GM21515 (cell line): Measurements from ENCODE around the gene CCDC192.

Source experiments
- ATAC-seq: cut with Tn5 transposase; IDR thresholded peaks from one replicate; pipeline ENCODE4 v1.9.1; 2021; ENCODE audit not compliant: unreplicated experiment

CCDC192 gene

GRCh38 chr5:127975961-127976360 lies 272.8 kb downstream of the CCDC192 start:
- ATAC-seq = no peak

GRCh38 chr5:127976525-127976924 lies 273.3 kb downstream of the CCDC192 start:
- ATAC-seq = no peak

DNA sequence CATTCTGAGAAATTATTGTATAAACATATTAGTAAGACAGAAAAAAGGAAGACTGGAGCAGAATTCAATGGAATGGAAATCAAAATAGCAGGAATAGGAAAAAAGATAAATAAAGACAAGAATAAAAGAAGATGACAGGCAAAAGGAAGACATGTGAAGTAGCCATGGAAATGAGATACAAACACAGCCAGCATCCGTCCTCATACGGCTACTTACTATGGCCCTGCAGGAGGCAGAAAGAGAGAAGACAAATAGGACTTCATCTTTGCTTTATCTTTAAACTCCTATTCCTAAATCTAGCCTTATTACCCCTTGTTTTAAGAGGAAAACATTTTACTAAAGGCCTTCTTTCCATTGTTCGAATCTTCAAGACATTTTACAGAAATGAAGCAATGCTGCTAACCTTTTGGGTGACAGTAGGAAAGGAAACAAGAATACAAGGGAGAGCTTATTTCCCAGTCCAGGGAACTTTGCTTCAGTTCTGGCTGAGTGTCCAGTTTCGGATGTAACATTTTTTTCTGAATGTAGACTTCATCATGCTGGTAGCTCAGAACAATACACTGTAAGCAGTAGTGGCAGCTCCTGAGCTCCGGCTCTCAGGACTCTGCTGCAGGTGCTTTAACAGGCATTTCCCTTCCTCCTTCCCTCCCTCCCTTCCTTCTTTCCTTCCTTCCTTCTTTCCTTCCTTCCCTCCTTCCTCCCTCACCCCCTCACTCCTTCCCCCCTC lies 274.0 kb downstream of the CCDC192 start:
- ATAC-seq = no peak

DNA sequence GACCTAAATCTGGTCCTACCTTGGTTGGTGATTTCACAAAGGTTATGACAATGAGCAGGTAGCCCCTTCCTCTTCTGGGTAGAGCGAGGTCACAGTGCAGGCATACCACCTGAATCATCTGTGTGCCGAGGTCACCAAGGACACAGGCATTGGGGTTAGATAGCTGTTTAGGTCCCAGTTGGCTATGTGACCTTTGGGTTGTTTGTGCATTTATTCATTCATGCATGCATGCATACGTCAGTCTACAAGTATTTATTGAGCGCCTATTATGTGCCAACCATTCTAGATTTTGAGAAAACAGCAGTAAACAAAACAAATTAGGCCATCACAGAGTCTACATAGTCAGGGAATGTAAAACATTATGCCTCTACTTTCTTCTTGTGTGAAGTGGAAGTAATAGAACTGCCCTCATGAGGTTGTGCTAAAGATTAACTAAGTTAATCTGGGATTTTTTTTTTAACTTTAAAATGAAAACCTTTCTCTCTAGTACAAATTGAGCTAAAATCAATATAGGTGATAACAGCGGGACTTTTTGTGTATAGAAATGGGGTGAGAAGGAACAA lies 275.6 kb downstream of the CCDC192 start:
- ATAC-seq = no peak

- no peak for ATAC-seq
These were observed 276.3 kb downstream of the CCDC192 start for GRCh38 chr5:127979475-127979874.

- no peak for ATAC-seq
These were observed 277.7 kb downstream of the CCDC192 start for GRCh38 chr5:127980843-127981242.

DNA sequence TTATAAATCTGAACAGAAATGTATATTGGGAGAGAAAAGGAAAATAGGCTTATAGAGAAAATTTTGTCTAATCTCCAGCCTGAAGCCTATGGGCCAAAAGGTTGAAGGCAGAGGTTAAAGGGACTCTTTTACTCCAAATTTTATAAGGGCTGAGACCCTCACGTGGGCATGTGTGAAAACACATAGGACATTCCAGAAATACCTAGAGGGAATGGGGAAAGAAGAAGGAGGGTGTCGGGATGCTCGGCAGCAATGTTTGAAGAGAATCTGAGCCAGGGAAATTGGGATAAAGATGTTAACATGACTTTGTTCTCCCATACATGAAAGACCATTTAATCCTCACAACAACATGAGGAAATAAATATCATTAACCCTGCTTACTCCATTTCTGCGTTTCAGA lies 278.3 kb downstream of the CCDC192 start:
- ATAC-seq = no peak

GRCh38 chr5:127985811-127986325 lies 282.7 kb downstream of the CCDC192 start:
- no peak for ATAC-seq

DNA sequence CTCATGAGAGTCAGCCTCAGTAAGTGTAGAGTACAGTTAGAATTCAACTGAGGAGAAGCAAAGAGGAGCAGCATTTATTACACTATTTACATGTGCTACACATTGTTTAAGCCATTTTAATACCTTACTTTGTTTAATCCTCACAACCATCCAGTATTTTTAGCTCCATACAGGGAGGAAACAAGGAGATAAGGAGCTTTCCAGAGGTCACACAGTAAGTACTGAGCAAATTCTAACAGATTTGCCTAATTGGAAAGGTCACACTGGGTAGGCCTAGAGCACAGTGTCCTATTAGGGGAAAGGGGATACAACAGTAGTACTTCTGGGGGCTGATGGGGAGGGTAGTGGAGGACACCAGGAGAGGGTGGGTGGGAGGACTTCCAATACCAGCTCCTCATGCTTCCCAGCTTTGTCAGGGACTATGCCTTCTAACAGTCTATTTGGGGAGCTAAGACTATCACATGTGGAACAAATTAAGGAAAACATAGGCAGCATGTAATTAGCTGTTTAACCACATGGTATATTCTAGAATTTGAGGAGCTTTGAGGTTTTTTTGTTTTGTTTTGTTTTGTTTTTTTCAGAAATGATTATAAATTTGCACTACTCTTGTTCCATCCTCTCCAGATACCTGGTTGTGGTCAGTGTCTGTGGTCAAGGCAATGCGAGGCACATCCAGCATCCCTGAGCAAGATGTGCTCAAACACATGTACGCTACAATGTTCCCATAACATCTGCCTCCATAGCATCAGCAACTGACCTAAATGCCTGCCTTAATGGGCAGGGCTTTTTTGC lies 284.4 kb downstream of the CCDC192 start:
- no peak for ATAC-seq

GRCh38 chr5:127988146-127988760 lies 285.1 kb downstream of the CCDC192 start:
- ATAC-seq = no peak
